HEK293T (cell line): ENCODE results near the gene GAGE10.
"Not testable (repeated sequence)": the region's sequence is repeated elsewhere in the genome, so short reads cannot be mapped to it uniquely, and the experiment has no call there.

Experiments used
- CTCF ChIA-PET: fragments of 350-600 bp; formaldehyde crosslinking; extraction: SDS; loops from one replicate; lab custom pipeline; 2021; ENCODE audit warnings: antibody characterized with exemption, inconsistent platforms; lab: Yijun Ruan, JAX
- POLR2A ChIA-PET: fragments of 350-600 bp; formaldehyde crosslinking; extraction: SDS; loops from one replicate; lab custom pipeline; 2020; ENCODE audit warnings: antibody characterized with exemption, inconsistent platforms; lab: Yijun Ruan, JAX
- DNase-seq: peaks from one replicate; pipeline ENCODE4 v3.0.0; 2012; ENCODE audit warnings: mixed read lengths; ENCODE audit errors: extremely low spot score
- ARNT ChIP-seq: fragments of 450-650 bp; IDR thresholded peaks from 2 replicates; pipeline ENCODE4 v1.6.1; 2017; ENCODE audit warnings: mild to moderate bottlenecking
- BHLHE40 ChIP-seq: fragments of 450-650 bp; IDR thresholded peaks from 2 replicates; pipeline ENCODE4 v1.6.1; 2016; ENCODE audit warnings: mild to moderate bottlenecking, moderate library complexity, borderline replicate concordance
- CTBP1 ChIP-seq: fragments of 450-650 bp; IDR thresholded peaks from 2 replicates; pipeline ENCODE4 v1.6.1; 2016; ENCODE audit warnings: borderline replicate concordance
- ELF4 ChIP-seq: fragments of 450-650 bp; IDR thresholded peaks from 2 replicates; pipeline ENCODE4 v1.6.1; 2017; ENCODE audit warnings: antibody characterized with exemption
- FOXA1 ChIP-seq: fragments of 450-650 bp; IDR thresholded peaks from 2 replicates; pipeline ENCODE4 v1.6.1; 2016; ENCODE audit warnings: mild to moderate bottlenecking
- FOXK2 ChIP-seq: fragments of 450-650 bp; IDR thresholded peaks from 2 replicates; pipeline ENCODE4 v1.6.1; 2016; ENCODE audit warnings: mild to moderate bottlenecking
- FOXM1 ChIP-seq: fragments of 450-650 bp; IDR thresholded peaks from 2 replicates; pipeline ENCODE4 v1.6.1; 2017; ENCODE audit warnings: mild to moderate bottlenecking, borderline replicate concordance
- HDGF ChIP-seq: fragments of 450-650 bp; IDR thresholded peaks from 2 replicates; pipeline ENCODE4 v1.6.1; 2017; ENCODE audit warnings: antibody characterized with exemption, borderline replicate concordance
- L3MBTL2 ChIP-seq: fragments of 450-650 bp; conservative IDR thresholded peaks from 2 replicates; pipeline ENCODE4 v1.6.1; 2016; ENCODE audit warnings: mild to moderate bottlenecking
- LEF1 ChIP-seq: fragments of 450-650 bp; IDR thresholded peaks from 2 replicates; pipeline ENCODE4 v1.6.1; 2017; ENCODE audit warnings: mild to moderate bottlenecking, borderline replicate concordance
- NFRKB ChIP-seq: fragments of 450-650 bp; IDR thresholded peaks from 2 replicates; pipeline ENCODE4 v1.6.1; 2016; ENCODE audit warnings: mild to moderate bottlenecking, moderate library complexity
- SP1 ChIP-seq: fragments of 450-650 bp; IDR thresholded peaks from 2 replicates; pipeline ENCODE4 v1.6.1; 2017
- SUZ12 ChIP-seq: fragments of 450-650 bp; IDR thresholded peaks from 2 replicates; pipeline ENCODE4 v1.6.1; 2016; ENCODE audit warnings: mild to moderate bottlenecking
- TARDBP ChIP-seq: fragments of 450-650 bp; IDR thresholded peaks from 2 replicates; pipeline ENCODE4 v1.6.1; 2016
- ZNF384 ChIP-seq: fragments of 450-650 bp; IDR thresholded peaks from 2 replicates; pipeline ENCODE4 v1.6.1; 2016
- TF ChIP-seq, protein P1 (sequence below): fragments of 450-650 bp; IDR thresholded peaks from 2 replicates; pipeline ENCODE4 v1.6.1; 2016

GAGE10 gene

DNA sequence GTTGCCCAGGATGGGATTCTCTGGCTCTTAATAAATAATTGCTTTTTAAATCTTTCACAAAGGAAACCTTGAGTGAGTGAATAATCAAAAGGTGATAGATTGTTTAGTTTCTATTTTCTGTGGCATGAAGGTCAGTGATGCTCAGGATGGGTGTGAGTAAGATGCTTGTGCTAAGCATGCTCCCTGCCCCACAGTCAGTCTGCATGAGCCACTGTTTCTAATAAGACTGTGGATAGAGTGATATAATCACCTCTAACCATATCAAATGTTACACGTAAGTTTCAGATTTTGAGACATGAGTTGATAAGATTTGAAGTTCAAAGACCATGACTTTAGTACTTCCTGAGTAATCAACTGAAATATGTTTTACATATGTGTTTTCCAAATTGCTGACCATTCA, 2.7 kb upstream of the GAGE10 start:
- CTCF ChIA-PET, result interaction anchor here (0.6 kb wide), 1 partner anchor 8 kb away, joined by 3 read pairs; no protein-coding TSS in a partner anchor
- no peak for TF ChIP-seq FOXA1
- no peak for TF ChIP-seq ARNT
- no peak for TF ChIP-seq FOXM1
- no peak for TF ChIP-seq SP1
- TF ChIP-seq ZNF384, result no peak
- TF ChIP-seq ELF4, result no peak
- no peak for TF ChIP-seq SUZ12
- TF ChIP-seq FOXK2, result no peak
- DNase-seq, result no peak
- POLR2A ChIA-PET, result no interaction called here

- CTCF ChIA-PET, POLR2A ChIA-PET, DNase-seq: not testable (repeated sequence)
Measured at GRCh38 chrX:49307775-49308174, 4.3 kb downstream of the GAGE10 start.

DNA sequence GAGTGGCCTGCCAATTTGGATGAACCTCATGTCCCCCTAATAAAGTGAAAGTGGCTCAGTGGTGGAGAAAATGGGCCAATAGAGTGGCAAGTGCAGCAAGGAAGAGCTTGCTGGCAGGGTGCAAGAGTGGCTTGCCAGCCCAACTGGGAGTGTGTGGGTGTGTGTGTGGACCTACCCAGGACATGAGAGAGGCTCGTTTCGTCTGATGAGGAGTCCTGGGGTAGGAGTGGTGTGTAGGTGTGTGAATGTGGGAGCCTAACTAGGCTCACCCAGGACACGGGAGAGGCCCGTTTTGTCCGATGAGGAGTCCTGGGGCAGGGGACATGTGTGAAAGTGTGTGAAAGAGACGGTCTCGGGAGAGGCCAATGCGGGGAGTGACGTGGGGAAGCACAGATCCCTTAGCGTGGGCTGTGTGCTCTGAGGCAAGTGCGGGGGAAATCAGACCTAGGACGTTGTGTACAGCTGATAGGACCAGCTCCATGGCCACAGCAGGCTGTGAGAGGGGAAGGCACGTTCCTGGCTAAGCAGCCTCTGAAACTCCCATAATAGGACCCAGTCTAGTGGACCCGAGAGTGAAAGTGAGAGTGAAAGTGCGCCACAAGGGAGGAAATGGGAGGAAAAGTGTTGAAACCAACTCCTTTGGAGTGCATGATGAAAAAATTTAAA, 5.3 kb downstream of the GAGE10 start:
- CTCF ChIA-PET, result no interaction called here
- POLR2A ChIA-PET, result no interaction called here
- DNase-seq, result no peak
- no peak for TF ChIP-seq CTBP1
- no peak for TF ChIP-seq BHLHE40
- no peak for TF ChIP-seq HDGF
- no peak for TF ChIP-seq NFRKB
- TF ChIP-seq LEF1, result no peak
- no peak for TF ChIP-seq ELF4
- TF ChIP-seq SP1, result no peak
- TF ChIP-seq TARDBP, result no peak
- TF ChIP-seq SUZ12, result no peak
- no peak for TF ChIP-seq FOXK2
- TF ChIP-seq, protein P1, sequence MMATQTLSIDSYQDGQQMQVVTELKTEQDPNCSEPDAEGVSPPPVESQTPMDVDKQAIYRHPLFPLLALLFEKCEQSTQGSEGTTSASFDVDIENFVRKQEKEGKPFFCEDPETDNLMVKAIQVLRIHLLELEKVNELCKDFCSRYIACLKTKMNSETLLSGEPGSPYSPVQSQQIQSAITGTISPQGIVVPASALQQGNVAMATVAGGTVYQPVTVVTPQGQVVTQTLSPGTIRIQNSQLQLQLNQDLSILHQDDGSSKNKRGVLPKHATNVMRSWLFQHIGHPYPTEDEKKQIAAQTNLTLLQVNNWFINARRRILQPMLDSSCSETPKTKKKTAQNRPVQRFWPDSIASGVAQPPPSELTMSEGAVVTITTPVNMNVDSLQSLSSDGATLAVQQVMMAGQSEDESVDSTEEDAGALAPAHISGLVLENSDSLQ, result no peak

DNA sequence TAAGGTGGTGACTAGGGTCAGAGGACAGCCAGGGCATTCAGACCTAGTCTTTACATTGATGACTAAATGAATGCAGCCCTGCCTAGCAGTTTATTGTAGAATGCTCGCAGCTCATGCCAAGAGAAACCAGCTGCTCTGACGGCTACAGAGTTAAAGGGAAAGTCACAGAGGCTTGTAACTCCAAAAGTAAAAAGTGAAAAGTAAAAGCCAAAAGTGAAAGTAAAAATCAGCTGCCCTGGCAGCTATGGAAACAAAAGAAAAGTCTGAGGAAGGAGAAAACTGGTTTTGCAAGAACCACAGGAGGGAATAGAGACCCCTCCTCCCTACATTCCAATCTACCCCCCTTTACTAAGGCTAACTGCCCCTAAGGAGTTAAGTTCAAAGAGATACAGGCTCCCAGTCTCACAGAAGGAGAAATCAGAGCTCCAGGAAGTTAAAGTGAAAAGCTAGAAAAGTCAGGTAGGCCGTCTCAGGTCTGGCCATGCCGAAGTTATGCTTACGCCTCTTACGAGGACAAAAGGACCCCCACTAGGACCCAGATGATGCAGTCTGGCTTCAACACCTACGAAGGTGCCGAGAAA, 6.0 kb downstream of the GAGE10 start:
- ChIA-PET CTCF (no interaction called here), POLR2A (no interaction called here)
- TF ChIP-seq BHLHE40, result no peak
- no peak for DNase-seq

DNA sequence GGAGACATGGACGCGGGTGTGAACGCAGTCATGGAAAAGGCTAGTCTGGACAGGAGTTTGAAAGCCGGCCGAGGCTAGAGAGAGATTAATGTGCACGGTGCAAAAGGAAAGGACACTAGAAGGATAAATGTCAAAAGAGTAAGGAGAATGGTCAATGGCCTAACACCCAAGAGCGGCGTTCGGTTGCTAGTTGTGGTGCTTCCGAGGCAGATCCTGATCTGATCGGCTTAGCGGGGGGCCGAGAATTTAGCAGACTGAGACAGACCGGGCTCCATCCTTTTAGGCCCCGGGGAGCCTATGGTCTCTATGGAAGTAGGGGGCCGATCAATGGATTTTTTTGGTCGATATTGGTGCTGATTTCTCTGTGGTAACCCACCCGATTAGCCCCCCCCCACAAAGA, 6.9 kb downstream of the GAGE10 start:
- TF ChIP-seq CTBP1, result no peak
- TF ChIP-seq ZNF384, result no peak
- TF ChIP-seq TARDBP, result no peak
- ChIA-PET POLR2A (no interaction called here), CTCF (no interaction called here)
- DNase-seq, result no peak

GRCh38 chrX:49312176-49312575, 8.7 kb downstream of the GAGE10 start:
- TF ChIP-seq FOXM1 (no peak), L3MBTL2 (no peak), SP1 (no peak)
- CTCF ChIA-PET, result no interaction called here
- POLR2A ChIA-PET, result no interaction called here
- DNase-seq, result no peak

DNA sequence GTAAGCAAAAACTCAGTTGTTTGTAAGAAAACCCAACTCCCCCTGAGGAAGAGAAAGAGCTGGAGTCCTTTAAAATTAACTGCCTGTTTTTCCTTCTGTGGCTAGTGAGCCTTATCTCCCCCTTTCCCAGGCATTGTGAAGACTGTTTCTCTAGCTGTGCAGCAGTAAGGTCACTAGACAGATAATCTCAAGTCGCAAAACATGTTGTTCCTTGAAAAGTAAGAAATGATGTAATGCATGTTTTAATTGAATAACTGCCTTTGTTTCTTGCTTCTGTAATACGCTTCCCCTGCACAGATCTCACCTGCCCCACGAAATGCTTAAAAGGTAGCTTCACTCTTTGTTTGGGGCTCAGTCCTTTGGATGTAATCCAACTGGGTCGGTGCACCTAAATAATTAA, 12.6 kb downstream of the GAGE10 start:
- no peak for DNase-seq
- TF ChIP-seq L3MBTL2, result no peak
- POLR2A ChIA-PET, result no interaction called here
- CTCF ChIA-PET, result no interaction called here

- DNase-seq, POLR2A ChIA-PET, CTCF ChIA-PET: not testable (repeated sequence)
Measured at GRCh38 chrX:49321737-49322136, 18.3 kb downstream of the GAGE10 start, which contains the start of gene GAGE12J. Gene GAGE12J, plus strand, starts transcription at chrX:49322037. Its CDS starts 1,157 bp downstream, at chrX:49323194.

DNA sequence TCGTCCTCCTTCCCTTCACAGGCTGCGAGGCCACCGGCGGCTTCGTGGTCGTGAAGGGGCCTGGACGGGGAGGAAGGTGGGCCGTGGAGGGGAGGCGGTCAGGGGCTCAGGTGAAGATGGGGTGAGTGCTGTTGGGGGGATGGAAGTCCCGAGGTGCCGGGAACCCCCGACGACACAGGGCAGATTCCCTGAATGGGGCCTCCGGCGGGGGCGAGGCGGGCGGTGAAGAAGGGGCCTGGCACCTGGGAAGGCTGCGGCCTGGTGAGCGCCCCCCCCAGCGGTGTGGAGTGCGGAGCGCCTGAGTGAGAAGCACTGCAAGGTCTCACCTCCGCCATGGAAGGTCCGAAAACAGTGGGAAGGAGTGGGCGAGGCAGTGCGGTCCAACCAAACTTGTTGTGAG, 18.8 kb downstream of the GAGE10 start:
- CTCF ChIA-PET, POLR2A ChIA-PET, DNase-seq: not testable (repeated sequence)

DNA sequence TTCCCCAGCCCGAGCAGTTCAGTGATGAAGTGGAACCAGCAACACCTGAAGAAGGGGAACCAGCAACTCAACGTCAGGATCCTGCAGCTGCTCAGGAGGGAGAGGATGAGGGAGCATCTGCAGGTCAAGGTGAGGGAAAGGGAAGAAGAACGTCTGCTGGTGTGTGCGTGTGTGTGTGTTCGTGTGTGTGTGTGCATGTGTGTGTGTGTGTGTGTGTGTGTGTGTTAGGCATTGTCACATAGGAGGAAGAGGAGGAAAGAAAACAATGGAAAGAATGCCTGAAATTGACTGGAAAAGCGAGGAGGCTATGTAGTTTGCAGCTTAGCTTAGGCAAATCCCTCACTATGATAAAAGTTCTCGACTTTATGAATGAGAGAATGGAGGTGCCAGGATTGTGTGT, 20.3 kb downstream of the GAGE10 start:
- CTCF ChIA-PET, DNase-seq, POLR2A ChIA-PET: not testable (repeated sequence)

DNA sequence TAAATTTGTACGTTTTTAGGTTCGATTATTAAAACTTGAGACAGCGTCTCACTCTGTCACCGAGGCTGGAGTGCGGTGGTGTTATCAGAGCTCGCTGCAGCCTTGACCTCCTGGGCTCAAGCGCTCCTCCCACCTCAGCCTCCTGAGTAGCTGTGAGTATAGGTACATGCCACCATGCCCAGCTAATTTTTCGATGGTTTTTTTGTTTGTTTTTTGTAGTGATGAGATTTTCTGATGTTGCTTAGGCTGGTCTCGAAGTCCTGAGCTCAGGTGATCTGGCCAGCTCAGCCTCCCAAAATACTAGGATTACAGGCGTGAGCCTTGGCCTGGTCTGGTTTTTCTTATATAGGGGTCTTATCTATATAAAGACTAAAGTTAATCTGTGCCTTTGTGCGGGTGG, 27.0 kb downstream of the GAGE10 start:
- POLR2A ChIA-PET, DNase-seq, CTCF ChIA-PET: not testable (repeated sequence)

DNA sequence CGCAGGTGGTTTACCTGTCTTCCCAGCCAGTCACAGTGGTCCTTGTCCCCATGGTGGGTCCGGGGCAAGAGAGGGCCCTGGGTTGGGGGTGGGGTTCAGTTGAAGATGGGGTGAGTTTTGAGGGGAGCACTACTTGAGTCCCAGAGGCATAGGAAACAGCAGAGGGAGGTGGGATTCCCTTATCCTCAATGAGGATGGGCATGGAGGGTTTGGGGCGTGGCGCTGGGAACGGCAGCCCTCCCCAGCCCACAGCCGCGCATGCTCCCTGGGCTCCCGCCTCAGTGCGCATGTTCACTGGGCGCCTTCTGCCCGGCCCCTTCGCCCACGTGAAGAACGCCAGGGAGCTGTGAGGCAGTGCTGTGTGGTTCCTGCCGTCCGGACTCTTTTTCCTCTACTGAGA, 27.8 kb downstream of the GAGE10 start, which contains the start of gene GAGE13:
TSS of gene GAGE13 (plus strand) at position 301 of the 400 bp plus-strand sequence. CDS start 1,156 bp downstream, outside the sequence.
- CTCF ChIA-PET, DNase-seq, POLR2A ChIA-PET: not testable (repeated sequence)

DNA sequence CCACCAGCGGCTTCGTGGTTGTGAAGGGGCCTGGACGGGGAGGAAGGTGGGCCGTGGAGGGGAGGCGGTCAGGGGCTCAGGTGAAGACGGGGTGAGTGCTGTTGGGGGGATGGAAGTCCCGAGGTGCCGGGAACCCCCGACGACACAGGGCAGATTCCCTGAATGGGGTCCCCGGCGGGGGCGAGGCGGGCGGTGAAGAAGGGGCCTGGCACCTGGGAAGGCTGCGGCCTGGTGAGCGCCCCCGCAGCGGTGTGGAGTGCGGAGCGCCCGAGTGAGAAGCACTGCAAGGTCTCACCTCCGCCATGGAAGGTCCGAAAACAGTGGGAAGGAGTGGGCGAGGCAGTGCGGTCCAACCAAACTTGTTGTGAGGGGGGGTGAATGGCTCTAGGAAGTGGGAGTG, 28.4 kb downstream of the GAGE10 start:
- CTCF ChIA-PET, DNase-seq, POLR2A ChIA-PET: not testable (repeated sequence)

DNA sequence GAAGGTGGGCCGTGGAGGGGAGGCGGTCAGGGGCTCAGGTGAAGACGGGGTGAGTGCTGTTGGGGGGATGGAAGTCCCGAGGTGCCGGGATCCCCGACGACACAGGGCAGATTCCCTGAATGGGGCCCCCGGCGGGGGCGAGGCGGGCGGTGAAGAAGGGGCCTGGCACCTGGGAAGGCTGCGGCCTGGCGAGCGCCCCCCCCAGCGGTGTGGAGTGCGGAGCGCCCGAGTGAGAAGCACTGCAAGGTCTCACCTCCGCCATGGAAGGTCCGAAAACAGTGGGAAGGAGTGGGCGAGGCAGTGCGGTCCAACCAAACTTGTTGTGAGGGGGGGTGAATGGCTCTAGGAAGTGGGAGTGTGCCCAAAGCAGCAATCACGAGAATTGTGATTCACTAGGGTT, 38.0 kb downstream of the GAGE10 start:
- DNase-seq, CTCF ChIA-PET, POLR2A ChIA-PET: not testable (repeated sequence)
